Right lung (tissue), 5 donors: ENCODE data around the gene TRAK1. TPM values are rescaled to one million over a fixed set of nuclear protein-coding genes. Genes with fewer than 3 reads are reported as not detected.

Experiments used
- DNase-seq, 2 donors: peaks; one replicate each; pipeline ENCODE4 v3.0.0-alpha.2; 2013
- polyA plus RNA-seq, 5 donors: library from polyadenylated mRNA; unstranded; fragments of 120-200 nt; gene quantifications; one replicate each; pipeline versions ENCODE4 v1.2.1 to v1.2.3, GENCODE V29; 2013; ENCODE audit warnings: inconsistent platforms in 1 of 5, low replicate concordance in 1 of 5; ENCODE audit not compliant: insufficient read length in 5 of 5, insufficient read depth in 1 of 5

Gene TRAK1
- polyA plus RNA-seq, 5 donors, result 28.0 to 31.9 (median 28.3) TPM

DNA sequence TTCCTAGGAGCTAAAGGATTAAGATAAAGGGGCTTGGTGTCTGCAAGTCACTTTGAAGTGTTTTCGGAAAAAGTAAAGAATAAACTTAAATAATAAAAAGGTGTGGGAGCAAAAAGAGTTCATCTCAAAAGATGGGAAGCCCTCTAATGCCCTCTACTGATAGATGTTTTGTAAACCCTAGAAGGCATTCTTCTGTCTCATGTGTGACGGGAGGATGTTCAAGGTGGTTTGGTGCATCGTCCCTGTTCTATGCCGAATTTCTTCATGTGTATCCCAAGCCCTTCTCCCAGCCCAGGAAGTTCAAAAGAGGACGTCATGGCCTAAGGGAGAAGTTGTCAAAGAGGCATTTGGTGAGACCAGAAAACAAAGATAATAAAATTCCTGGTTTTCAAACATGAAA, 137.6 kb downstream of the TRAK1 start:
- DNase-seq, result no peak

DNA sequence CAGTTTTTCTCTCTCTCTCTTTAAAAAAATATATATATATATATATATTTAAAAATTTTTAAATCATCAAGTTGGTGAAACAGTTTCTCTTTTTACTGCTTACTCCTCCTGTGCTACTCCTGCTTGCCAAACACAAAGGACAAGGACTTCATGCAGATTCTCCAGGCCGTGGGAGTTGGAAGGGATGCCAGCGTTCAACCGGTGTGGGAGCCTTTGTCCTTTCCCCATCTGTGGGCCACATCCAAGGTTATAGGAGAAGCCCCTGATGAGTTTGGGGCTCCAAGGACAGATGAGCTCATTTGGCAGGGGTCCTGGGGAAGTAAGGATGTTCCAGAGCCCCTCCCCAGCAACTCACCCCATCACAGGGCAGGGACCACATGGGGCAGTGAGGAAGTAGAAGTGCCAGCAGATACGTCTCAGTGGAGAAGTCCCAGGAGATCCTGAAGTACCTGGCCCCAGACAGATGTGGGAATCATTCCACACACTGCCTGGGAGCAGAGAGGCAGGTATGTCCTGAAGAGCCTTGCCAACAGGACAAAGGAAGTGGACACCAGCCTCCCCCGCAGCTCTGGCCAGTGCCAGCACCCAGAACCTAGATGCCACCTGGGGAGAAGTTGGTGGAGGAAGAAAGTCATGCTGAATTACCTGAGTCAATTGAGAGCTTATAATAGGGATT, 138.2 kb downstream of the TRAK1 start:
- DNase-seq, result no peak

DNA sequence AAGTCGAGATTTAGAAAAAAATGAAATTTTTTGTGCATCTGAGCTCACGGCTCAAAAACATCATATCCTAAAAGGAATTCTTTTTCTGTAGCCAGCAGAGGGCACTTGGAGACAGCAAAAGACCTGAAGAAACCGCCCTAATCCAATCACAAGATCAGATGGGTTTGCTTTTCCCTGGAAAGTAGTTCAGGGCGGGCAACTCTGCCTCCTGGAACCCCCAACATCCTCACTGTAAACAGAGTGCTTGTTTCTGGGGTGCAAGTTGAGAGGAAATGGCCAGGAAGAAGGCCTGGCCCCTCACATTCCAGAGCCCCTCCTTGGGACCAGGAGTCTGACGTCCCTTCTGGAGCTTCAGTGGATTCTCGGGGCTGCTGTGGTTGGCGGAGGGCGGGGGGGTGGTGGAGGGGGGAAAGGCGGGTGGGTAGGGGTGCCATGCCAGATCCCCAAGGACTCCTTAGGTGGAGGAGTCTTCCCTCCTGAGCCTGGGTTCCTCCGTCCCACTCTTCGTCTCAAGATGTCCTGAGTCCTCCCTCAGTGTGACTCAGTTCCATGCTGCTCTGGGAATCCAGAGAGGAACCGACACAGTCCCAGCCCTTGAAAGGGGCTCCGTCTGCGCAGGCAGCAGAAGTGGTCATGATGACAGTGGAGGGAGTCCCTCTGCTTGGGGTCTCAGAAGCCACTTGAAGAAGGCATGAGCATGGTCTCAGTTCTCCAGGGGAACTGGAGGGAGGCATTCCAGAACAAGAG, 139.0 kb downstream of the TRAK1 start:
- DNase-seq, result peak; percentile 14 to 43

DNA sequence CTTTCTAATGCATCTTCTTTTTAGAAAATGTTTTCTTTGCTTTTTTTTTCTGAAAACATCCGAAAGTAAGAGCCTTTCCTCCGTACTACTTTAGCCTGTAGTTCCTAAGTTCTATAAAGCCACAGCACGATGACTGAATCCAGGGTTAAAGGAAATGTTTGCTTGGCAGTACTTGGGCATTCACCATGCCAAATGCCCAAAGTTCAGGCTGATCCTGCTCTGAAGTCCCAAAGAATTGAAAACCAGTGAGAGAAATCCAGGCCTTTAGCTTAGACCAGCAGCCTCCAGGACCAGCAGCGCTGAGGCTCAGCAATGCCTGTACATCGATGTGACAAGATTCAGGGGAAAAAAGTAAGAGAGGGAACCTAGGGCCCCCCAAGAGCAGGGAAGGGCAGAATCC, 139.7 kb downstream of the TRAK1 start:
- DNase-seq, result no peak

- DNase-seq, result no peak
Measured at GRCh38 chr3:42235532-42235931, 144.4 kb downstream of the TRAK1 start.

- DNase-seq, result no peak
Measured at GRCh38 chr3:42236611-42237010, 145.5 kb downstream of the TRAK1 start.

DNA sequence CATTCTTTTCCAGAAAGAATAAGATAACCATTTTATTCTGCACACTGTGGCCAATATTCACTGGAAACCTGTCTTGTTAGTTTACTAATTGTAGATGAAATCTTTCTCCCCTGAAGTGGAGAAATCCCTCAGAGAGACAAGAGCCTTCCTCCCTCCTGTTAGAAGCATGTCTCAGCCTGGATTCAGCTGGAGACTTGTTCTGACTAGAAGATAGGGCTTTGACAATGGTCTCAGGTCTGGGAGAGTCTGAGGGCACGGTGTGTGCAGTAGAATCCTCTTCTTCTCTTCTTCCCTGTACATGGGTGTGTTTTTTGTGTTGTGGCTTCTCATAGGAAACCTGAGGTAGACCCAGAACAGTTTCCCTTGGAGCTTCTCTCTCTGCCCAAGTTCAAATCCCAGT, 154.9 kb downstream of the TRAK1 start:
- DNase-seq, result no peak

- peak in 1 of 2 donors; percentile 19 for DNase-seq
Measured at GRCh38 chr3:42247576-42248027, 156.4 kb downstream of the TRAK1 start.

DNA sequence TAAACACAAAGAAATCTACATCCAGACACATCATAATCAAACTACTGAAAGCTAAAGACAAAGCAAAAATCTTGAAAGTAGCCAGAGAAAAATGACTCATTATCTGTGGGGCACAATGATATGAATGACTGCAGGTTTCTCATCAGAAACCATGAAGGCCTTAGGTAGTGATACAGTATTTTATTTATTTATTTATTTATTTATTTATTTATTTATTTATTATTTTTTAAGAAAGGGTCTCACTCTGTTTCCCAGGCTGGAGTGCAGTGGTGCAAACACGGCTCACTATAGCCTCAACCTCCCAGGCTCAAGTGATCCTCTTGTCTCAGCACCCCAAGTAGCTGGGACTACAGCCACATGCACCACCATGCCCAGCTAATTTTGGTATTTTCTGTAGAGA, 159.6 kb downstream of the TRAK1 start:
- DNase-seq, result no peak

DNA sequence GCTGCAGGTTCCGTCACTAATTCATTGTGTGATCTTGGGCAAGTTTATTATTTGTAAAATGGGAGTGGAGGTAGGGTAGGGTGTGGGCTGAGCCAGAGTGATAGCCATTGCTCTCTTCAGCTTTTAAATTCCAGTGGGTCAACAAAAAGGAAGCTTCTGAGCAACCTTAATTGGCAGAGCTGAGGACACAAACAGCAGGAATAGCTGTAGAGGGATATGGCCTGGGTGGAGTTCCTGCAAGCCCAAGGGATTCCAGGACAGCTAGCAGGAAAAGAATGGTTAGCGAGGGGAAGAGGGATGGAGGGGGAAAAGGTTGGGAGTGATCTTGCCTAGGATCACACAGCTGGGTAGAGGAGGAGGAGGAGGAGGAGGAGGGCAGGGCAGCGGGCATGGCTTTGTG, 163.4 kb downstream of the TRAK1 start:
- no peak for DNase-seq

DNA sequence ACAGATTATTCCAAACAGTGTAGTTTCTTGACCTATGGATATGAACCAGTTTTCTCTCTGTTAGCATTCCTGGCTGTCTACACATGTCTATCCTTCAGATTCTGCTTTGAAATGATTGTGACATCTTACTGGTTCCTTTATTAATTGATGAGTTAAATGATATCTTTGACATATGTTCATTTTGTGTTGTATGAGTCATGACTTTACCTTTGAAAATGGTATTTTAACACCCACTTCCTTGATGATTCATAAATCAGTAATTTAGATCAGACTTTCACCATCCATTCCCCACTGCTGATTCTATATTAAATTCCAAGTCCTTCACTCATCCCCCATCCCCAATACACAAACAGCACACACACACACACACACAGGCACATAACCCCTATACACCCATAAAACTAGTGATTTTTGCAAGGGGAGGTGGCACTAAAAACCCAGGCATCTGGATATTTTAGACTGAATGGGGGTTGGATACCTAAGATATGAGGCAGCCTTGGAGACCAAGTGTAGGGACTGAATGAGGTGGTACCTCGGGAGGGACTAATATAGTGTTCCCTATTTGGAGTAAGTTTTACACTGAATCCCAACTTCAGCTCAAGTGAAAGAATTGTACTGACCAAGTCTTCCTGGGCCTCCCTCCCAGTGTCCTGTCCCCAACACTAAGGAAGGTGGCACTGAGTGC, 165.1 kb downstream of the TRAK1 start:
- no peak for DNase-seq

- DNase-seq, result no peak
Measured at GRCh38 chr3:42257007-42257406, 165.8 kb downstream of the TRAK1 start.

GRCh38 chr3:42262525-42262924, 171.4 kb downstream of the TRAK1 start:
- DNase-seq, result no peak

DNA sequence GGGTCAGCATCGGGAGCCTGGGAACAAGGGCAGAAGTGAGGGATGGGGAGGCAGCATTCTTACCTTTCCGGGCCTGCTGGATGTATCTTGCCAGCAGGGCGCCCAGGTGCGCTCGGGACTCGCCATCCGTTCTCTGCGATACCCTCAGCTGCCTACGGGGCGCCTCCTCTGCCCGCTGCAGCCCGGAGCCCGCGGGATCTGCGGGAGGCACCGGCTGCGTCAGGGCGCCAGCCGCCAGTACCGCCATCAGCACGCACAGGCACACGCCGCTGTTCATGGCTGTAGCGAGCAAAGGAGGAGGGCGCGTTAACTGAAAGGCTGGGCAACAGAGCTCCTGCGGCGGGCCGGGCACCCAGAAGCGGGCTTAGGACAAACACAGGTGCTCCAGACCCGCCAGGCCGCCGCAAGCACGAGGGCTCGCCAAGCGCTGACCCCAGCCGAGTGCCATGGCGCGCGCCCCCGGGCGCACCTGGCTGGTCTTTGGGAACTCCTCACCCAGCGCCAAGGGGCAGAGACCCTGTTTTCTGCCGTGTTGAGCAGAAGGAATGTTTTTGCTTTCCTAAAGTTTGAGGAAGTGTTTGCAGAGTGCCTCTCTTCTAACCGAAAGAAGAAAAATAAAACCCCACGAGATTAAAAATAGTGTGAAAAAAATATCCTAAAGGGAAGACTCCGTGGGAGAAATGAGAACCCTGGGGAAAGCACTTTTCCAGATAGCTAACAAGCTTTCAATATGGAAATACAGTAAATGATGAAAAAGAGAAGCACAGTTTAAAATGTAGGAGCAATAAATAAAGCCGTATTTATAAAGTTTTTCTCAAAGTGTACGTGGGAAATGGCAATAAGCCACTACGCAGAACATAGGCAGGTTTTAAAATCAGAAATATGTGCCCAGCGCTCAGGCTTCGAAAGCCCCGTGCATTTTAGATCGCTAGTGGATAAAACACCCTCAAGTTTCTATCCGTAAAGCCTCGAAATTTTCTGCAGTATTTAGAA, 172.5 kb downstream of the TRAK1 start:
- DNase-seq, result no peak

DNA sequence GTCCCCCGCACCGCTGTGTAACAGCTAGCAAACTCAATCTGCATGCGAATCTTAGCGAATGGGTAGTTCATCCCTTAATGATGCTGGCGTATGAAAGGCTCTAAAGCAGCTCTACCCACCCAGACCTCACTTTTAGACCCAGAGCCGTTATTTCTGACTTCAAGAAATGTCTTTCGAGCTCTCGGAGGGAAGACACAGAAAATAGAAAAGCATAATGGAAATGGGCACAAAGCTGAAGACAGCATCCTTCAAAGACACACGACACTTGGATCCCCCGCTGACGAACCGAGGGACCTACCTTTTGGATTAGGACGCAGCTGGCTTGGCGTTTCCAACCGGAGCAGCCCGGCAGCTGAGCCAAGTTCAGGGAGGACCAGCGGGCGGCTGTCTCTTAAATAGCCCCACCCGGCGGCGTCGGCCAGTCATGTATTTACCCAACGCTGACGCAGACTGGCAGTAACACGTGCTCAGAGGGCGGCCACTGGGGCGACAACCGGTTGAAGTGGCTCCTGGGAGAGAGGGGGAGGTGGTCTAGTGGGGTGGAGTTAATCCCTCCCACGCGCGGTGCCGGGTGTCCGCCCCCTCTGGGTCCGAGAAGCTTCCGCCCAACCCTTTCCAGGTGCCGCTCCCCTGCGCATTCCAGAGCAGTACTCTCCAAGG, 173.4 kb downstream of the TRAK1 start:
- peak; percentile 17 to 23 for DNase-seq

DNA sequence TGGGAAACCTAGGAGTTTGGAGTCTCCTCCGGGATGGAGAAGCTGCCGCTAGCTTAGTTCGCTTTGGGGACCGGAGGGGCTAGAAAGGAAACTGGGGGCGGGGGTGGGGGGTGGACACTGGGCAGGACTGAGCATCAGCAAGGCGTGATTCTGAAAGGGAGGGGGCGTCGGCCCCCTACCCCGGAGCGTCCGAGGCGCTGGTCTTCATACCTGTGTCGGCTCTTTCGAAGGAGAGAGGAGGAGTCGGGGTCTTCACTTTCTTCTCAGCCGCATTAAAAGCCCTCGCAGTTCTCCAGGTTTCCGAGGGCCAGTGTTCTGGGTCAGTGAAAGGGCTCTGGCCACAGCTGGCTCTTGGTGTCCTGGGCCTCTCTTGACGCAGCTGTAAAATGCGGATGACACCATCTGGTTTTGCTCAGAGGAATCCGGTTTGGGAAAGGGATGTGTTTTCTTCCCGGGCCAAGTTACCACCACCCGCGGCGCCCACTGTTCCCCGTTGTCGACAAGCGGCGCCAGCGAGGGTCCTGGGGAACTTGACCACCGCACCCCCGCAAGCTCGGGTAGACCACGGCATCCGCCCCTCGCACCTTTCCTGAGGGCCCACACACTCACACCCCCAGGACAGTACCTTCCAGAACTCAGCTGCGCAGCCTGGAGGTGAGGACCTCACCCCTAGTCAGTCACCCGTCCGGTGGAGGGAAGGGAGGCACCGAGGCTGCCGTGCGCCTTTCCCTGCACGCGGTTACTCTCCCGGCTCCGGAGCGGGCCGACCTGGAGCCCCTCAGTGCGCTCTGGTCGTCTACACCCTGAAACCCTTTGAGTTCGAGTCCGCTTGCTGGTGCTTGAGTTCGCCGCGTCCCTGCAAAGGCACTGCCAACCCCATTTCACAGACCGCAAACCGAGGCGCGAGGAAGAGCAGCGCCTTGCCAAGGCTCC, 174.2 kb downstream of the TRAK1 start:
- DNase-seq, result no peak

- DNase-seq, result no peak
Measured at GRCh38 chr3:42266085-42266484, 174.9 kb downstream of the TRAK1 start, which contains the start of gene CCK. Gene CCK, minus strand, starts transcription at chr3:42266185. Its CDS starts 2,555 bp downstream, at chr3:42263630.

DNA sequence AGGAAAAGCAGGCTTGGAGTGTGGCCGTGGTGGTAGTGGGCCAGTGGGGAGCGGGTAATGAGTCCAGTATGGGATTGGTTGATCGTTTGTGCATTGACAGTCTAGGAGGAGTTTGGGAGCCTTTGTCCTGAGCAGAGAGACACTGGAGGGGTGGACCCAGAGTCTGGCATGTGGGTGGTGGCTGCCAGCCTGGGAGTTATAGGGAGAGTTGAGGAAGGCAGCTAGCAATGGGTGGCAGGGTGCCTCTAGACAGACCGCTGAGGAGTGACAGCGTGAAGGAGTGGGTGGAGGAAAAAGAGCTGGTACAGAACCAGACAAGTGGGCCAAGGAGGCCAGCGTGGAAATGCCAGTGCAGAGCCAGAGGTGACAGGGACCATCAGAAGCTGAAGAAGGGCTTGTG, 176.7 kb downstream of the TRAK1 start:
- DNase-seq, result no peak

DNA sequence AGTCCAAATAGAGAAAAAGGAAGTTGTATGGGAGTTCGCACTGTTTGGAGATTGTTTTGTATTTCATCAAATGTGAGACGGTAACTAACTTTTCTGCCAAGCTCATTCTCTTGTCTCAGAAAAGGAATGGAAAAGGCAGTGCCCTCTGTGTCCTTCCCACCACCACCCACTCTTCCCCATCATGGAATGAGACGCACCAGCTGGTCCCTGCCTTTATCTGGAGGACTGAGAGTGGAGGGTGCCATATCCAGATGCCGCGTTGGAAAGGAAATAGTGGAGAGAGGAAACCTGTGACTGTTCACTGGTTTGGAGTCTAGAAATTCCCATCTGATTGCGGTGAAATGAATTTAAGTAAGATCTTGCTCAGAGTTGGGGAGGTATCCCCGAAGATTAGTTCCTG, 178.5 kb downstream of the TRAK1 start:
- no peak for DNase-seq

DNA sequence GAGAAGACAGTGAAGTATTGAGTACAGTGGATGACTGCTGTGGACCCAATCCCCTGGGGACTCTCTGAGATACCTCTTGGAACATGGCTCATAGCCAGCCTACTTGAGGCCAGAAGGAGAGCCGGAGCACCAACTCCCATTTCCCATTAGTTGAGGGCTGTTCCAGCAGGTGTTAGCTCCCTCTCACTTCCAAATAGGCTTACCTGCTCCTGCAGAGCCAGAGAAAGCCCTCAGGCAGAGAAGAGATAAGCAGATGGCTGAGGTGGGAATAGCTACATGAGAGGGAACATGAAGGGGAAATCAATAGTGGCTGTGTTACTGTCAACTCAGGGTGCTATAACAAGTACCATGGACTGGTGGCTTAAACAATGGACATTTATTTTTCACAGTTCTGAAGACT, 179.4 kb downstream of the TRAK1 start:
- DNase-seq, result no peak
